A549 (cell line): ENCODE data around the gene SBNO2.

Experiments used
- CBX2 ChIP-seq: fragments of 200-600 bp; sonication (generic); IDR thresholded peaks from 2 replicates; pipeline ENCODE4 v1.6.1; 2016; ENCODE audit warnings: low read depth, mild to moderate bottlenecking, borderline replicate concordance
- CTCF ChIP-seq: fragments of >200 bp; sonication (Bioruptor Twin); formaldehyde crosslinking; IDR thresholded peaks from 3 replicates; pipeline ENCODE4 v1.5.1; 2016
- EP300 ChIP-seq, 2 experiments: fragments of >200 bp; sonication (Bioruptor Twin); formaldehyde crosslinking; IDR thresholded peaks; 2 replicates in 1 of 2; 3 replicates in 1 of 2; pipeline ENCODE4 v1.6.1; 2016 to 2017
- KDM1A ChIP-seq: fragments of 200-600 bp; sonication (generic); IDR thresholded peaks from 2 replicates; pipeline ENCODE4 v1.6.1; 2016; ENCODE audit warnings: low read depth, mild to moderate bottlenecking
- PBX3 ChIP-seq: IDR thresholded peaks from 2 replicates; pipeline ENCODE4 v1.6.1; 2012
- POLR2A ChIP-seq: IDR thresholded peaks from 2 replicates; pipeline ENCODE4 v1.6.1; 2012; ENCODE audit warnings: mild to moderate bottlenecking, low read length

GRCh38 chr19:1210227-1210538 lies 36.1 kb upstream of the SBNO2 start:
- TF ChIP-seq CTCF (no peak), EP300 (IDR thresholded peaks at IDR 0.05) (no peak), CBX2 (no peak), POLR2A (no peak), KDM1A (no peak), PBX3 (no peak)
